Transverse colon (tissue), 4 donors: ENCODE measurements around the gene PHF21A. TPM values are rescaled to one million over a fixed set of nuclear protein-coding genes. Genes with fewer than 3 reads are reported as not detected.

ENCODE experiments used
- DNase-seq: peaks from one replicate; pipeline ENCODE4 v3.0.0-alpha.2; 2019
- H3K27ac ChIP-seq, 4 donors: fragments of 200-600 bp; sonication (generic); 2 replicates each; pipeline ENCODE4 v1.5.1; 2016 to 2018; ENCODE audit warnings: inconsistent platforms in 4 of 4
- H3K27me3 ChIP-seq: fragments of 200-600 bp; sonication (generic); 2 replicates; pipeline ENCODE4 v1.5.1; 2017; ENCODE audit warnings: inconsistent platforms
- H3K36me3 ChIP-seq, 4 donors: fragments of 200-600 bp; sonication (generic); 2 replicates each; pipeline ENCODE4 v1.5.1; 2017 to 2019; ENCODE audit warnings: inconsistent platforms in 4 of 4
- H3K4me1 ChIP-seq, 4 donors: fragments of 200-600 bp; sonication (generic); 2 replicates each; pipeline ENCODE4 v1.5.1; 2017 to 2020; ENCODE audit warnings: inconsistent platforms in 4 of 4
- H3K4me3 ChIP-seq, 4 donors: fragments of 200-600 bp; sonication (generic); 1 replicate in 1 of 4; 2 replicates in 3 of 4; pipeline versions ENCODE4 v1.5.1 to v1.6.1; 2017 to 2019; ENCODE audit warnings: inconsistent platforms in 4 of 4
- H3K9me3 ChIP-seq, 2 donors: fragments of 200-600 bp; sonication (generic); 2 replicates each; pipeline ENCODE4 v1.5.1; 2017 to 2019; ENCODE audit warnings: inconsistent platforms in 2 of 2
- CTCF ChIP-seq, 5 experiments: fragments of 200-600 bp in 3 of 5; fragments of 450-650 bp in 2 of 5; sonication (generic) in 3 of 5; IDR thresholded peaks; 1 replicate in 2 of 5; 2 replicates in 3 of 5; pipeline ENCODE4 v1.5.1; 2016 to 2017; ENCODE audit warnings: antibody characterized with exemption in 5 of 5, inconsistent platforms in 3 of 5, mild to moderate bottlenecking in 2 of 5, moderate library complexity in 1 of 5
- EP300 ChIP-seq: sonication (generic); formaldehyde crosslinking; IDR thresholded peaks from one replicate; pipeline ENCODE4 v1.6.1; 2017; ENCODE audit warnings: antibody characterized with exemption, low read depth
- POLR2A ChIP-seq: fragments of 450-650 bp; IDR thresholded peaks from one replicate; pipeline ENCODE4 v1.6.1; 2016; ENCODE audit warnings: antibody characterized with exemption, mild to moderate bottlenecking, moderate library complexity
- POLR2AphosphoS5 ChIP-seq, 3 donors: sonication (generic); formaldehyde crosslinking; IDR thresholded peaks; one replicate each; pipeline ENCODE4 v1.6.1; 2016; ENCODE audit warnings: antibody characterized with exemption in 3 of 3
- WGBS, 2 donors: methylation state at CpG; one replicate each; pipeline ENCODE4 v1.1.5; 2018; ENCODE audit warnings: low coverage in 1 of 2; 5-methylcytosine and 5-hydroxymethylcytosine counted together
- in situ Hi-C, 4 donors: fragments of 200-750 bp; cut with MboI; loops; one replicate each; pipeline versions ENCODE4 v1.15.0 to v1.15.1; 2017; ENCODE audit warnings: low sequenced_read_pairs in 3 of 4, low pct_ligation_motif_present in 1 of 4, low pct_unique_long_range_greater_than_20kb in 1 of 4
- intact Hi-C: fragments of 100-400 bp; cut with DNase I; formaldehyde crosslinking; loops from one replicate; pipeline ENCODE4 v1.15.1; 2023; ENCODE audit warnings: low total_unique reads
- total RNA-seq, 4 donors: library from RNA; depleted of rRNA; stranded (reverse); fragments of >200 nt; gene quantifications; one replicate each; pipeline ENCODE4 v1.1.0, GENCODE V29; 2016

Gene PHF21A
- total RNA-seq, 4 donors from 2014 or later: 18.6 to 57.2 (median 40.2) TPM

- H3K4me1 ChIP-seq: peaks cover 0 to 11% (median 5%) of the 10 kb centered on the region in 4 donors
- intact Hi-C loops: no loop called here
- WGBS, 2 donors: 36% methylated on average over 19 of the region's 43 CpGs; no CpG with 5 or more reads in 1 of the 2 donors
- no peak for TF ChIP-seq POLR2AphosphoS5 (IDR thresholded peaks at IDR 0.05)
- H3K36me3 ChIP-seq: peaks cover 0 to 6% (median 2%) of the 10 kb centered on the region in 4 donors
- H3K9me3 ChIP-seq: no peaks in the 10 kb centered on the region
- in situ Hi-C loops: no loop called here
- peak overlapping the region in 1 of 4 donors; percentile 15 for H3K27ac ChIP-seq
- no peak for DNase-seq
- peak overlapping the region; percentile 11 to 63 (median 44) for H3K4me3 ChIP-seq
- H3K27me3 ChIP-seq: no peaks in the 10 kb centered on the region
Measured at GRCh38 chr11:45885921-45886721, 235.1 kb downstream of the PHF21A start.

DNA sequence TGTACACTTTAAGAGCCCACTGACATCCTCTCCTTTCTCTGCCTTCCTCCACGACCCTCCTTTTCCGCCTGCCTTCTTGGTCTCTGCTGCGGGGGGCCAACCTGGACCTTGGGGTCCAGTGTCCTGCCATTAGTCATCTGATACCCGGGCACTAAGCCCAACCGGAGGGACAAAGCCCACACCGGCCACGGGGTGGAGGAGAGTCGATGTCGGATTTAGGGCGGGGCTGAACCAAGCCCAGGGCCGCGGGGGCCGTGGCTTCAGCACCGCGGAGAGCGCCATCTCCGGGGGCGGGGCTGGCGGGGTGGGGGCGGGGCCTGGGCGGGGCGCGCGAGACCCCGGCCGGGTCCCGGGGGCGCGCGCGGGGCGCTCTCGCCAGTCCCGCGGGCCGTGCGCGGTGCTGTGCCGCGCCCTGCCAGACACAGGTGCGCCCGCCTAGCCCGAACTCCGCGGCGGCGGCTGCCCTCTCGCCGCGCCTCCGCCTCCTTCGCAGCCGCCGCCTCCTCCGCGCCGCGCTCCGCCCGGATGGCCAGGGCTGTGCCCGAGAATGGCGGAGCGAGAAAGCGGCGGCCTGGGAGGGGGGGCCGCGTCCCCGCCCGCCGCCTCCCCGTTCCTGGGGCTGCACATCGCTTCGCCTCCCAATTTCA is 235.9 kb downstream of the PHF21A start, which contains the start of gene MAPK8IP1:
MAPK8IP1 (plus strand) TSS at position 378 of the 647 bp plus-strand sequence; CDS start at position 548, 170 bp downstream.
- no peaks in the 10 kb centered on the region for H3K9me3 ChIP-seq
- H3K27ac ChIP-seq: peak within 1 kb of the TSS in 1 of 4 donors; percentile 15
- H3K27me3 ChIP-seq: no peaks in the 10 kb centered on the region
- peak within 1 kb of the TSS; percentile 11 to 63 (median 44) for H3K4me3 ChIP-seq
- peaks cover 0 to 12% (median 5%) of the 10 kb centered on the region in 4 donors for H3K4me1 ChIP-seq
- H3K36me3 ChIP-seq: peaks cover 0 to 9% (median 3%) of the 10 kb centered on the region in 4 donors
- no peak for TF ChIP-seq CTCF (IDR thresholded peaks at IDR 0.05)
- no peak for TF ChIP-seq POLR2AphosphoS5 (IDR thresholded peaks at IDR 0.05)
- no peak for TF ChIP-seq POLR2A
- no peak for TF ChIP-seq EP300
- in situ Hi-C loops: no loop called here
- intact Hi-C loops: no loop called here
- DNase-seq: peak; percentile 56
- 14% methylated on average over 12 of the region's 73 CpGs; no CpG with 5 or more reads in 1 of the 2 donors for WGBS, 2 donors

DNA sequence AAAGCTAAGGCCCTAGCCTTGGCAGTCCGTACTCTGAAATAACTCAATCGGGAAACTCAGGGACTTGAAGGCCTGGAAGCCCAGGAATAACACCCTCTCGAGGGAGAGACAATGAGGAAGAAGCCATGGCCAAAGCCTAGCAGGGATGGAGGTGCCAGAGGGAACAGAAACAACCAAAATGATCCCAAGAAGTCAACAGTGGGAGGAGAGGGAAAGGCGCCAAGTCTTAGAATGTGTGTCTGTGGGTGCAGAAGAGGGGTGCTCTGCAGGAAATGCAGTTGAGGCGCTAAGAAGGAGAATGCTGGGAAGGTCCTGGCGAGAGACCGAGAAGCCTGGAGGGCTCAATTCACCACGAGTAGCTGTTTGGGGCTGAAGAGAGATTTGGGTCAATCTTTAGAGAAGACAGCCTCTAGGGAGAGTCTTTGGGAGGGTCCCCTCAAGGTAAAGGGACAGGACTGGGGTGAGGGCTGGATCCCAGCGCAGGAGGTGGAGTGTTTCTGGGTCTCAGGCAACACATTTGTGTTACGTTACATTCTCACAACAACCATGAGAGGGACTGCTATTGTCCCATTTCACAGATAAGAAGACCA is 236.6 kb downstream of the PHF21A start:
- intact Hi-C loops: no loop called here
- in situ Hi-C loops: no loop called here
- 78 to 91% methylated on average over 4 to 10 of the region's 10 CpGs for WGBS, 2 donors
- H3K36me3 ChIP-seq: peaks cover 0 to 9% (median 3%) of the 10 kb centered on the region in 4 donors
- no peak for TF ChIP-seq POLR2A
- no peak for TF ChIP-seq POLR2AphosphoS5 (IDR thresholded peaks at IDR 0.05)
- no peak for TF ChIP-seq EP300
- TF ChIP-seq CTCF (IDR thresholded peaks at IDR 0.05): no peak
- peaks cover 0 to 14% (median 5%) of the 10 kb centered on the region in 4 donors for H3K4me1 ChIP-seq
- no peaks in the 10 kb centered on the region for H3K27me3 ChIP-seq
- no peak overlapping the region for H3K27ac ChIP-seq
- H3K4me3 ChIP-seq: no peak overlapping the region
- no peaks in the 10 kb centered on the region for H3K9me3 ChIP-seq
- DNase-seq: no peak

Other genes starting within 250 kb of the PHF21A start
- gene MAPK8IP1, start 235.8 kb downstream of the PHF21A start, total RNA-seq: 10 to 100 TPM in 1 of 4 donors, 1 to 10 TPM in 3; 1.9 to 11.1 (median 2.6) TPM
- gene FREY1, start 214.2 kb downstream of the PHF21A start, total RNA-seq: 1 to 10 TPM in 1 of 4 donors, under 1 TPM in 1, not detected in 2; 0.82 to 2.7 TPM
- 100 to 1,000 TPM in 1 of 4 donors, 10 to 100 TPM in 3; 31.3 to 111 (median 51.9) TPM for gene PEX16, start 203.6 kb downstream of the PHF21A start, total RNA-seq
- 1 to 10 TPM in 1 of 4 donors, under 1 TPM in 2, not detected in 1; 0.55 to 1.3 (median 0.60) TPM for gene LARGE2, start 198.8 kb downstream of the PHF21A start, total RNA-seq
- 10 to 100 TPM; 35.8 to 50.7 (median 41.6) TPM for gene CREB3L1, start 156.2 kb upstream of the PHF21A start, total RNA-seq
- 100 to 1,000 TPM in 1 of 4 donors, 10 to 100 TPM in 3; 56.4 to 105 (median 67.7) TPM for gene DGKZ, start 226.0 kb upstream of the PHF21A start, total RNA-seq